Measurements from ENCODE around the gene PTPRB.

The PTPRB gene

GRCh38 chr12:70644861-70645260, 7.6 kb upstream of the PTPRB start:
- TF ChIP-seq EZH2phosphoT487 (IDR thresholded peaks at IDR 0.05; ENCODE audit: low read depth) (no peak), CTCF (IDR thresholded peaks at IDR 0.05; ENCODE audit: low read depth, low read length) (no peak)
- no peaks in the 10 kb centered on the region for H3K27me3 ChIP-seq (ENCODE audit: low read depth, low read length)
- H2AFZ ChIP-seq (ENCODE audit: low read depth, low read length): no peak overlapping the region
- no peaks in the 10 kb centered on the region for H3K36me3 ChIP-seq (replicated peaks; ENCODE audit: low read depth, low read length)
- H3K9me3 ChIP-seq (ENCODE audit: insufficient read depth, low read length): no peaks in the 10 kb centered on the region
- H3K4me2 ChIP-seq (ENCODE audit: low read length): no peak overlapping the region
- H3K4me1 ChIP-seq (ENCODE audit: low read length): no peaks in the 10 kb centered on the region
- H3K9ac ChIP-seq (ENCODE audit: low read length): no peak overlapping the region
- H3K79me2 ChIP-seq (ENCODE audit: low read length): no peaks in the 10 kb centered on the region
- no peak overlapping the region for H3K27ac ChIP-seq (ENCODE audit: low read length)
- H4K20me1 ChIP-seq (ENCODE audit: insufficient read depth, low read length): no peaks in the 10 kb centered on the region
- H3K4me3 ChIP-seq (ENCODE audit: low read length): no peak overlapping the region

DNA sequence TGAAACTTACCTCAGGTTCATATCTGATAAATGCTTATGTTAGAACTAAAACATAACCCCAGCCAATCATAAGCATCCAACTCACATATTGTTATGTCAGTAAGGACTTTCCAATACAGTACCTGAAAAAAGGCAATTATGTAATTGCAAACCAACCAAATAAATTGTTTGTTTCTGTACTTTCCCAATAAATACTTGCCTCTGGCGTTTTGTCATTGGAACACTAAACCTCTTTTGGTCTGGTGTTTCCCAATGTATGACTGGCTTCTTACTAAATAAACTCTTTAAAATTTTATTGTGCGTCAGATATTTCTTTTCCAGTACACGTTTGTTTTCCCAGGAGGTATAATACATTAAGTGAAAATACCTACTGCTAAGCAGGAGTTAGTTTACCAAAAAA, 6.7 kb upstream of the PTPRB start:
- Histone ChIP-seq H3K4me3 (ENCODE audit: low read length) (no peak overlapping the region), H3K4me2 (ENCODE audit: low read length) (no peak overlapping the region), H3K4me1 (ENCODE audit: low read length) (no peaks in the 10 kb centered on the region), H2AFZ (ENCODE audit: low read depth, low read length) (no peak overlapping the region), H3K27ac (ENCODE audit: low read length) (no peak overlapping the region), H3K9ac (ENCODE audit: low read length) (no peak overlapping the region), H3K27me3 (ENCODE audit: low read depth, low read length) (no peaks in the 10 kb centered on the region), H4K20me1 (ENCODE audit: insufficient read depth, low read length) (no peaks in the 10 kb centered on the region), H3K9me3 (ENCODE audit: insufficient read depth, low read length) (no peaks in the 10 kb centered on the region), H3K36me3 (replicated peaks; ENCODE audit: low read depth, low read length) (no peaks in the 10 kb centered on the region), H3K79me2 (ENCODE audit: low read length) (no peaks in the 10 kb centered on the region)
- TF ChIP-seq CTCF (IDR thresholded peaks at IDR 0.05; ENCODE audit: low read depth, low read length) (no peak), EZH2phosphoT487 (IDR thresholded peaks at IDR 0.05; ENCODE audit: low read depth) (no peak)

GRCh38 chr12:70641691-70642090, 4.5 kb upstream of the PTPRB start:
- TF ChIP-seq EZH2phosphoT487 (IDR thresholded peaks at IDR 0.05; ENCODE audit: low read depth): no peak
- no peak for TF ChIP-seq CTCF (IDR thresholded peaks at IDR 0.05; ENCODE audit: low read depth, low read length)
- H2AFZ ChIP-seq (ENCODE audit: low read depth, low read length): no peak overlapping the region
- no peak overlapping the region for H3K27ac ChIP-seq (ENCODE audit: low read length)

GRCh38 chr12:70640901-70641300, 3.7 kb upstream of the PTPRB start:
- Histone ChIP-seq H3K4me3 (ENCODE audit: low read length) (no peak overlapping the region), H3K4me1 (ENCODE audit: low read length) (no peaks in the 10 kb centered on the region), H2AFZ (ENCODE audit: low read depth, low read length) (no peak overlapping the region), H3K9ac (ENCODE audit: low read length) (no peak overlapping the region), H3K4me2 (ENCODE audit: low read length) (no peak overlapping the region), H3K9me3 (ENCODE audit: insufficient read depth, low read length) (no peaks in the 10 kb centered on the region), H3K27ac (ENCODE audit: low read length) (no peak overlapping the region), H3K27me3 (ENCODE audit: low read depth, low read length) (no peaks in the 10 kb centered on the region), H3K36me3 (replicated peaks; ENCODE audit: low read depth, low read length) (no peaks in the 10 kb centered on the region), H4K20me1 (ENCODE audit: insufficient read depth, low read length) (no peaks in the 10 kb centered on the region), H3K79me2 (ENCODE audit: low read length) (no peaks in the 10 kb centered on the region)
- TF ChIP-seq EZH2phosphoT487 (IDR thresholded peaks at IDR 0.05; ENCODE audit: low read depth): no peak
- no peak for TF ChIP-seq CTCF (IDR thresholded peaks at IDR 0.05; ENCODE audit: low read depth, low read length)

More at GRCh38 chr12:70641691-70642090, 4.5 kb upstream of the PTPRB start:
- Histone ChIP-seq H3K4me3 (ENCODE audit: low read length) (no peak overlapping the region), H3K4me2 (ENCODE audit: low read length) (no peak overlapping the region), H3K79me2 (ENCODE audit: low read length) (no peaks in the 10 kb centered on the region), H3K9me3 (ENCODE audit: insufficient read depth, low read length) (no peaks in the 10 kb centered on the region), H3K27me3 (ENCODE audit: low read depth, low read length) (no peaks in the 10 kb centered on the region), H4K20me1 (ENCODE audit: insufficient read depth, low read length) (no peaks in the 10 kb centered on the region), H3K9ac (ENCODE audit: low read length) (no peak overlapping the region), H3K4me1 (ENCODE audit: low read length) (no peaks in the 10 kb centered on the region), H3K36me3 (replicated peaks; ENCODE audit: low read depth, low read length) (no peaks in the 10 kb centered on the region)

Data from OCI-LY3 (cell line).